ENCODE measurements around the gene IL26.

The IL26 gene

DNA sequence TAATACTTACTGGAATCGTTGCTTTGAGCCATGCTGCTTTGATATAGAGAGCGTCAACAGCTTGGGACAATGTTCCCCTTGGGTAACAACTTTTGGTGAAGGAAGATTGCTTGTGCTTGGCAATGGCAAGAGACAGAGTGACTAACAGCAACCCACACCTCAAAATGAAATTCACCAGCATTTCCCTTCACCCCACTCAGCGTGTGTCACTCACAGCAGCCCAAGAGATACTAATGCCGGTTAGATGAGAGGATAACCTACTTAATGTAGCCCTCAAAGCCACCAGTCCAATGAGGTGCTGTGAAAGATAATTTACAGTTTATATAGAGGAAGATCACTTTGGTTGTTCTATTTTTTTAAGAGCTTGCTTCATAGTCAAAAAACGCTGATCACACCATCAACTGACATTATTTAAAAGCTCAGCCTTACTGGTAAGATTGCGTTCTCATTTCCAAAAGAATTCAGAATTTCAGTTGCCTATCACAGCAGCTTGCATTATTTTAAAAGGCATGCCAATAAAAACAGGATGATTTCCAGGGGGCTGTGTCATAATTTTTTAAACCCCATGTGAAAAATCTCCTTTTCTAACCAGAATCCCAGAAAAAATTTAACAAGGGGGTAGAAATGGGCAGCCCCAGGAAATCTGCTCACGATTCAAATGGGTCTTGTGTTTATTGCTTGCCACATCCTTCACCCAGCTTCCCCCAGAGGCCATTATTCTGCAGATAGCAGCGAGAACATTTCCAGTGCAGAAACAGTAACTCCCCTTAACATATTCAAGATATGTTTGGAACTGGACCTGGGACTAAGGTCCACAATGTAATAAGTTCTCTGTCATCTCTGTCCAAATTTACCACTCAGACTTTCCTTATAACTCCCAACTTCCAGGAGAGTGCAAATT lies at the start of gene IL26:
Gene IL26 (minus strand): TSS at position 235 of the 901 bp plus-strand sequence. CDS start 54 bp downstream, at position 181.
- H3K27ac ChIP-seq, result no peak within 1 kb of the TSS
- no peak for TF ChIP-seq CTCF (conservative IDR thresholded peaks at IDR 0.05)

GRCh38 chr12:68272732-68273131 lies 47.1 kb upstream of the IL26 start:
- TF ChIP-seq CTCF (conservative IDR thresholded peaks at IDR 0.05), result no peak
- no peak overlapping the region for H3K27ac ChIP-seq

DNA sequence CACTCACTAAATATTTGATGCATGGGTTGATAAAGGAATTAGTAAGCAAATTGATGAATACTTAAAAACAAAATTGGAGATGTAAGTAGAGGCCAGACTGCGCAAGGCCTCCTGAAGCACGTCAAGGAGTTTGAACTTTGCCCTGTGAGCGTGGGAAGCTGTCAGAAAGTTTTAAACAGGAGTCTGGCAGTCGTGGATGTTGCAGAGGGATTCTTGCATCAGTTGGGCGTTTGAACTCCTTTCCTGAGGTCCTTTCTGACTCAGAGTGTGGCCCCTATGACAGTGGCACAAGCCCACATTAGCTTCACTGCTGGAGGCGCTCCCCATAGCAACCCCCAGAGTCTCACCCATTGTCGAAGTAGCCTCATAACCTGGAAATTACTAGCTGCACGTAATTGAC lies 45.7 kb upstream of the IL26 start:
- TF ChIP-seq CTCF (conservative IDR thresholded peaks at IDR 0.05), result no peak
- no peak overlapping the region for H3K27ac ChIP-seq

DNA sequence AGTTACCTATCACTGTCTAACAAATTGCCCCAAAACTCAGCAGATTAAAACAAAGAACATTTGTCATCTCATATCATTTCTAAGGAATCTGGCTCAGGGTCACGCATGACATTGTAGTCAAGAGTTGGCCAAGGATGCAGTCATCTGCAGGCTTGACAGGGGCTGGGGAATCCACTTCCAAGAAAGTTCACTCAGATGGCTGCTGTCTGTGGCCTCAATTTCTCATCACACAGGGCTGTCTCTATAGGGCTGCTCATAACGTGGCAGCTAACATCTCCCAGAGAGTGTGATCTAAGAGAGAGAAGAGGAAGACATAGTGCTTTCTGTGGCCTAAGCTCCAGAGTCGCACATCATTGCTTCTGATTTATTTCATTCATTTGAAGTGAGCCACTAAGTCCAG lies 44.7 kb upstream of the IL26 start:
- TF ChIP-seq CTCF (conservative IDR thresholded peaks at IDR 0.05), result no peak

GRCh38 chr12:68269779-68270178 lies 44.2 kb upstream of the IL26 start:
- no peak for TF ChIP-seq CTCF (conservative IDR thresholded peaks at IDR 0.05)
- no peak overlapping the region for H3K27ac ChIP-seq

More for the DNA sequence above, 44.7 kb upstream of the IL26 start:
- H3K27ac ChIP-seq, result no peak overlapping the region

- TF ChIP-seq CTCF (conservative IDR thresholded peaks at IDR 0.05), result no peak
Measured at GRCh38 chr12:68268967-68269366, 43.4 kb upstream of the IL26 start.

DNA sequence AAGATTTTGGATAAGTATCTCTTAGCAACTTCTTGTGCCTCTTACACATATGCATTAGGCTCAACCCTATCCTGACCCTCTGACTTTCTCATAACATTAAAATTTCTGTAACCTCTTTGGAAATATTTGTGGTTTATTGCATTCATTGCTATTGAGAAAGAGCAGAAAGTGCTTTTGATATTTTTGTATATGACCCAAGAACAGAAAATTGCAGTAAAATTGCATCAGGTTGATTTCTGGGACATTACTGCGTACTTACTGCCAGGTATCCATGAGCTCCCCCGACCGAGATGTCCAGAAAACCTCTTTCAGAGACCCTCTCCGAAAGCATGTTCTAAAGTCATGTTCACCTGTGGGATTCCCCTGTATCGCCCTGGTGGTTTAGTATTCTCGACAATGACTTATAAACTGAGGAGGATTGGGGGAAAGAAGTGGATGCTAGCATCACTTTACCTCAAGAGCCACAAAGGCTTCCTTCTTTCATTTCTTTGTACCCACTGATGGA lies 42.3 kb upstream of the IL26 start:
- no peak overlapping the region for H3K27ac ChIP-seq
- TF ChIP-seq CTCF (conservative IDR thresholded peaks at IDR 0.05), result no peak

More at GRCh38 chr12:68268967-68269366, 43.4 kb upstream of the IL26 start:
- no peak overlapping the region for H3K27ac ChIP-seq

Measured in VCaP (cell line).